Measurements from ENCODE around the gene INPP4B.

The INPP4B gene

GRCh38 chr4:142846108-142846728, at the start of gene INPP4B:
INPP4B (minus strand) TSS chr4:142846301.
- DNase-seq = no peak

DNA sequence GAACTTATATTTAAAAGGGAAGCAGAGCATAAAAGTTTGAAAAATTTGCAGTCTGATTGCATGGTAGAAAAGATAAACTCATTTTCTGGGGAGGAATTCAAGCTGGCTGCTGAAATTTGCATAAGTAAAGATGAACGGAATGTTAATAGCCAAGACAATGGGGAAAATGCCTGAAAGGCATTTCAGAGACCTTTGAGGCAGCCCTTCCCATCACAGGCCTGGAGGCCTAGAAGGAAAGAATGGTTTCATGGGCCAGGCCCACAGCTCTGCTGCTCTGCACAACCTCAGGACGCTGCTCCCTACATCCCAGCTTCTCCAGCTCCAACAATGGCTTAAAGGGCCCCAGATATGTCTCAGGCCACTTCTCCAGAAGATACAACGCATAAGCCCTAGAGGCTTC, 46.9 kb upstream of the INPP4B start:
- DNase-seq = no peak

GRCh38 chr4:142886566-142886965, 40.5 kb upstream of the INPP4B start:
- DNase-seq = no peak

- DNase-seq = no peak
Observed at GRCh38 chr4:142883040-142883832, 37.1 kb upstream of the INPP4B start.

- DNase-seq = no peak
Observed at GRCh38 chr4:142882159-142882558, 36.1 kb upstream of the INPP4B start.

DNA sequence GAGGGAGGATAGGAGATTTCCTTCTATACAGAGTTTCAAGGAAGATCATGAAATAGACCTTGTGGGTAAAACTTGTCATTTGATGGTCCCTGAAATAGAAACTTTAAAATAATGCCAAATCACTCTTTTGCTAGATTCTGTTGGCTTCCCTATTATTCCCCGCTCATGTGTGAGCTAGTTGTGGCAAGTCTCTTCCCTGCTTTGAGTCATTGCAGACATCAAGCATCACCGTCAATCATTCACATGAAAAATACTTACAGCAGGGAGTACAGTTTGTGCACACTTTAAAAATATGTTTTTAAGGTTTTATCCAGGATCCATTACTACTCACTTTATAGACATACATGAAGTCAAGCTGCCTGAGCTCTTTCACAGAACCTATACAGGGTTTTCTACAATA, 35.2 kb upstream of the INPP4B start:
- DNase-seq = no peak

DNA sequence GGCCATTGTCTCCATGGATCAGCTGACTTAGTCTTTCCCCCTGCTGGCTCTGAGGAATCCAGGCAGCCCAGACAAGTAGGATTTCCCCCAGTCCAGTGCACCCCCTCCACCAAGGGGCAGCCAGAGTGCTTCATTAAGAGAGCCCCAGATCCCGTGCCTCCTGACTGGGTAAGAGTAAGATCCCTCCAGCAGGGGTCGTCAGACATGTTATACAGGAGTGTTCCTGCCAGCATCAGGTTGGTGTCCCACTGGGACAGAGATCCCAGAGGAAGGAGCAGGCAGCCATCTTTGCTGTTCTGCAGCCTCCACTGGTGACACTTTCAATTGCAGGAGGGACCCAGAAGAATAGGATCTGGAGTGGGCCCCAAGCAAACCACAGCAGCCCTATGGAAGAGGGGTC, 29.0 kb upstream of the INPP4B start:
- no peak for DNase-seq

DNA sequence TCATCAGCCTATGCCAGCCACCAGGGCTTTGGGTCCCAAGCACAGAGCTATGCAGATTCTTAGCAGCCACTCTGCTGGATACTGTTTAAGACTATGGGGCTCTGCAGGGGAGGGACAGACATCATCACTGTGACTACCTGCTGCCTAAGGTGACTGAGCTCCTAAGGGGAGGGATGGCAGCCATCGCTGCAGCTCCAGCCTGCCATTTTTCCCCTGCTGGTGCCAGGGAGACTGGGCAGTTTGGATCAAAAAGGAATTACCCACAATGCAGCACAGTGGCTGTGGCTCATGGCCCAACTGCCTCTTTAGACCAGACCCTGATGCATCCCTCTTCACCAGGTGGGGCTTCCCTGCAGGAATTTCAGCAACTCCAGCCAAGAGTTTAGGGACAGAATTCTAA, 28.6 kb upstream of the INPP4B start:
- no peak for DNase-seq

DNA sequence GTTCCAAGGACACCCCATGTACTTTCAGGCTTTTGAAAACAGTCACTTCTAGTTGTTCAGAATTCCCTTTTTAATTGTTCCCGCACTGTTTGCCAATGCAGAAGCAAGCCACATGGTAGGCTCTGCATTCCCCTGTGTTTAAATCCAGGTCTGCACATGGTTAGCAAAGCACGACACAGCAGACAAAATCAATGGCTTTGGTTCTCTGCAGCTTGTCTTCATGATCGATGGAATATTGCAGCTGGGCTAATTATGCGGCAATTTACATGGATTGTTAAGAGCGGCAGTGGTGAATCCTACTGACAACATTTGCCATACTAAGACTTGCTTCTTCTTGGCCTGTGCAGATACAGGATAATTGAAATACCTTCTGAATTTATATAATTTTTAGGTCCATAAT, 20.6 kb upstream of the INPP4B start:
- no peak for DNase-seq

GRCh38 chr4:142861351-142861750, 15.2 kb upstream of the INPP4B start:
- DNase-seq = no peak

DNA sequence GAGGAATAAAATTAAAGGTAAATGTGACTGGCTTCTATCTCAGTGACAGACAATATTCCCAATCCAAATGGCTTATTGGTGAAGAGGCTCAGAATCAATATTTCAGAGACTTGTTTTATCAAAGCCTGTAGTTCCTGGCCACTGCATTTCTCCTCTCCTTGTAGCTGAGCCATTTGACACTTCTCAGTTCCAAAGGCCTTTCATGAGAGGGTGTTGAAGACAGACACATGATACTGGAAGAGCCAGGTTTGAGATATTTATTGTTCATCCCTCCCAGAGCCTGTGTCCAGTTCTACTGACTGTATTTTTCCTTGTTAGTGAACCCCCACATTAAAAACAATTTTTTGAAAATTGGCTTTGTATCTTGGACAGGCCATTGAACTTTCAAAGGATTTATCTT, 12.9 kb upstream of the INPP4B start:
- no peak for DNase-seq

DNA sequence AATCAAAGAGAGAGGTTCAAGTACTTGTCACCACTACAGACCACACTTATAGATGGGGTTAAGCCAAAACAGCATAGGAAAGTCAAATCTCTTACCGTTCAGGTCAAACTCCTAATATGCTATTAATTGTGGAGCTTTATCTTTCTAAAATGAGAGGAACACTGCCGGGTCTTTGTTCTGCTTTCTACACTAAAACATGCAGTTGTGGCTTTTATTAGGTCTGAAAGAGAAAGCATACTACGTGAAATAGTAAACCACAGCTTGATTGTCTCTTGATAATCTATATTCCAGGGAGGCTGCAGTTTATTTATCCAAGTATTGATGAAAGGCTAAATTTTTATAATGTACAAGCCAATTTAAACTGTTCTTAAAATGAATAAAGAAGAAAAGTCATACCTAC, 12.3 kb upstream of the INPP4B start:
- no peak for DNase-seq

- no peak for DNase-seq
Observed at GRCh38 chr4:142856576-142856975, 10.5 kb upstream of the INPP4B start.

GRCh38 chr4:142850478-142850877, 4.4 kb upstream of the INPP4B start:
- no peak for DNase-seq

GRCh38 chr4:142846729-142847596, 862 bp upstream of the INPP4B start:
- no peak for DNase-seq

- DNase-seq = no peak
Observed at GRCh38 chr4:142845293-142846107, 601 bp downstream of the INPP4B start.

- no peak for DNase-seq
Observed at GRCh38 chr4:142844782-142845181, 1.3 kb downstream of the INPP4B start.

- DNase-seq = no peak
Observed at GRCh38 chr4:142840516-142841123, 5.5 kb downstream of the INPP4B start.

DNA sequence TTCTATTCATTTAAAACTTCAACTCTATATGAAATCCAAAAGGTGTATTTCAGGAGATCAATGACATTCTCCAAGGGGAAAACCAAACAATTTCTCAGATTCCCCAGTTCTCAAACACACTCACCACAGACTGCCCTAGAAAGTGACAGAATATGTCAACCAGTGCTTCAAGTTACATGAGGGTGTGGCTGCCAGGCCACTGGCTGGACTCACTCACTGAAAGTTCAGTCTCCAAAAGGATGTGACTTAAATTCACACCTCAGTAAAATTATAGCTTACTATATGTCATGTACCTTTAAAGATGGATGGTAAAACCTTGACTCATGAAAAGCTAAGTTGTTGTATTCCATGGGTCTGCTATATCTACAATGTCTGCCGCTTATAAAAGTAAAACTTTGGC, 7.3 kb downstream of the INPP4B start:
- DNase-seq = no peak

- DNase-seq = no peak
Observed at GRCh38 chr4:142832022-142832421, 14.1 kb downstream of the INPP4B start.

DNA sequence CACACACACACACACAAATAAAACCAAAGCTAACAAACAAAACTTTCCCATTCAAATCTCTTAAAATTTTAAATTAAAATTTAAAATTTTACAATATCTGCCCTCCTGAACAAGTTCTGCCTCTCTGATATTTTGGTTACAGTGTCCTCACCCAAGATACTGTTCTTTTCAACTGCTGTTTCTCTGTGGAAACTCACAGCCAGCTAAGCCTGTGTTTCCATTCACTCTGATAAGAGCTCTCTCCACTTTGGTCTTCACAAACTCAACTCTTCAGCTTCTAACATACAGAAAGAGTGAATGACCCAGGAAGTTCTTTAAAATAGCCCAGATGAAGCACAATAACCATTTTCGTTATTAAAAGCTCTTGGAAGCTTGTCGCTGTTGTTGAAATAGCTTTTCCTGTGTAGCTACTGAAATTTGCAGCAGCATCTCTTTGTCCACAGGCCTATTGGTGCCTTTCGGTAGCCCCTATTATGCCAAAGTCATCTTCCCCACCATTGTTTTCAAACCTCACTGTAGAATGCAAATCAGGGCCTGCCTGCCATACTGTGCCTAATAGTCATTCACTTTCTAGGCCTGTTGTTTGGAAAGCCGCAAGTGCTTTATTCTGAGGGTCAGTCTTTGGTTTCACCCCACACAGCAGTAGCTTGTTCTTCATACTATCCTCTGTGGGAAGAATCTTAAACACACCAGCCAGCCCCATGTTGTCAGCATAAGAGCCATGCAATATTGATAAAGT, 19.4 kb downstream of the INPP4B start:
- DNase-seq = no peak

DNA sequence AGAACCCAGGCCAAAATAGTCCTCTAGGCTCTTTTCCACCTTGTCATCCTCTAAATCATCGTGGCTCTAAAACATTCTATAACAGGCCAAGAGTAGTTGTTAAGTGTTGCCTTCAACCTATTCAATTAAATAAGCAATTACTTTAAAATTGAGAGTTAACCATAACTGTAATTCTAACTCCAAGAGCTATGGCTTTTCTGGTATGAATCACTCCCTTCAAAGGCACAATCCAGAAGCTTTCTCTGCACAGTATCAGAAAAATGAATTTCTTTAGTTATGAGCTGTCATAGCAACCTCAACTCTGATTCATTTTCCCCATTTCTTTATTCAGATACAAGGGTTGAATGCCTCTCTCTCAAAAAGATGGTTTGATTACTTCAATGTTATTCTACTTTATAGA, 21.7 kb downstream of the INPP4B start:
- DNase-seq = no peak

All from NK-92 treated with Interleukin-12 subunit alpha and Interleukin-12 subunit beta, amount 100 ng/mL, for 24 hours (cell line).